Left renal cortex interstitium (tissue), 4 donors: ENCODE results near the gene CLMN. TPM values are rescaled to one million over a fixed set of nuclear protein-coding genes. Genes with fewer than 3 reads are reported as not detected.

ENCODE experiments used
- DNase-seq, 4 donors: peaks; one replicate each; pipeline ENCODE4 v3.0.0-alpha.2; 2013; ENCODE audit warnings: low read depth in 4 of 4, low spot score in 2 of 4, missing footprints in 1 of 4
- polyA plus RNA-seq, 4 donors: library from polyadenylated mRNA; unstranded; fragments of 120-200 nt; gene quantifications; one replicate each; pipeline ENCODE4 v1.2.1, GENCODE V29; 2013; ENCODE audit not compliant: insufficient read length in 4 of 4

The CLMN gene
- polyA plus RNA-seq, 4 donors: 19.0 to 38.5 (median 27.0) TPM

GRCh38 chr14:95264271-95264973, 55.3 kb downstream of the CLMN start:
- DNase-seq: no peak

DNA sequence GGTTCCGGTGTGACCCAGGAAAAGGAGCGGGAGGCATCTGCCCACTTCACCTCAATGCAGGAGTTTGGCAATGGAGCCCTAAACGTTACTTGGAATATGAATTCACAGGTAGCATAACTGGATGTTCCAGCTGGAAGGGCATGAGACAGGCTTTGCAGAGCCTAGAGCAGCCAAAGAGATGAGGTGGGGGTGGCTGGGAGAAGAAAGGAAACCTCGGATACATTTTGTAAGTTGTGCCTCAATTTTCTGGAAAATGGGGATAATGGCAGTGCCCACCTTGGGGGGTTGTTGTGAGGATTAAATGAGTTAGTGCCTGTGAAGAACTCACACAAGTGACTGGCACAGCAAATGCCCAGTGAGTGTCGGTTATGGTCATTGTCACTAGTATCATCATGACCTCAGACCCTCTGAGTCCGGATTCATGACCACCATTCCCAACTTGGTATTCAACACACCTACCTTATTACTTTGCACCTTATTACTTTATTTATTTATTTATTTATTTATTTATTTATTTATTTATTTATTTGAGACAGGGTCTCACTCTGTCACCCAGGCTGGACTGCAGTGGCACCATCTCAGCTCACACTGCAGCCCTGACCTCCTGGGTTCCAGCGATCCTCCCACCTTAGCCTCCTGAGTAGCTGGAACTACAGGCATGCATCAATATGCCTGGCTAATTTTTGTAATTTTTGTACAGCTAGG, 56.0 kb downstream of the CLMN start:
- no peak for DNase-seq

DNA sequence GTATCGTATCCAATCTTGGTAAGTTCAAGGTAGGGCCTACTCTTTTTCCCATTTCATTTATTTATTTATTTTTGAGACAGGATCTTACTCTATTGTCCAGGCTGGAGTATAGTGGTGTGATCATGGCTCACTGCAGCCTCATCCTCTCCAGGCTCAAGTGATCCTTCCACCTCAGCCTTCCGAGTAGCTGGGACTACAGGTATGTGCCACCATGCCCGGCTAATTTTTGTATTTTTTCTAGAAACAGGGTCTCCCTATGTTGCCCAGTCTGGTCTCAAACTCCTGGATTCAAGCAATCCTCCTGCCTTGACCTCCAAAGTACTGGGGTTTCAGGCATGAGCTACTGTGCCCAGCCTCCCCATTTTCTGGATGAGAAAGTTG, 57.2 kb downstream of the CLMN start:
- no peak for DNase-seq

GRCh38 chr14:95261616-95262510, 57.8 kb downstream of the CLMN start:
- DNase-seq: no peak

GRCh38 chr14:95260537-95261361, 59.0 kb downstream of the CLMN start:
- DNase-seq: no peak

GRCh38 chr14:95258754-95259593, 60.7 kb downstream of the CLMN start:
- no peak for DNase-seq

DNA sequence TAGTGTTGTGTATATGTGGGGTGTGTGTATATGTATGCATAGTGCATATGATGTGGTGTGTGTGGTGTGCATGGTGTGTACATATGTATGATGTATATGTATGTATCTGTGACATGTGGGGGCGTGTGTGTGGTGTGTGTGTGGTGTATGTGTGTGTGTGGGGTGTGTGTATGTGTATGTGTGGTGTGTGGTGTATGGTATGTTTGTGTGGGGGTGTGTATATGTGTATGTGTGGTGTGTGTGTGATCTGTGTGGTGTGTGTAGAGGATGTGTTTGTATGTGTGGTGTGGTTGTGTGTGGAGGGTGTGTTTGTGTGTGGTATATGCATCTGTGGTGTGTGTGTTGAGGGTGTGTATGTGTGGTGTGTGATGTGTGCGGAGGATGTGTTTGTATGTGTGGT, 61.6 kb downstream of the CLMN start:
- no peak for DNase-seq

DNA sequence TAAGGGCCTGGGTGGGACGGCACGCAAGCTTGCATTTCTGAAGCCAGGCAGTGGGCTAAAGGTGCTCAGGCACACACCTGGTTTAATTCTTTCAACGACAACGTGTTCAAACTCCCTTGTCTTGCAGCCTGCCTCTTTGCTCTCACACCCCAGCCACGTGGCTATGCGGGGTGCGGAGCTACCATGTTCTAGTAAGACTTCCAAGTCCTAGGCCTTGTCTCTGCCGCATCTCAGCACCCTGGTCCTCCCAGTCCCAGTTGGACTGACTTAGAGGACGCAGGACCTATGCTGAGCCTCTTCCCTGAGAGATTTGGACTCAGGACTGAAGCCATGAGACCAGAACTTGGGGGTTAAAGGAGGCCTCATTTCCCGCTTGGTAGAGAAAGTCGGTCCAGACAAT, 62.2 kb downstream of the CLMN start:
- no peak for DNase-seq

- no peak for DNase-seq
Observed at GRCh38 chr14:95256776-95257060, 63.0 kb downstream of the CLMN start.

DNA sequence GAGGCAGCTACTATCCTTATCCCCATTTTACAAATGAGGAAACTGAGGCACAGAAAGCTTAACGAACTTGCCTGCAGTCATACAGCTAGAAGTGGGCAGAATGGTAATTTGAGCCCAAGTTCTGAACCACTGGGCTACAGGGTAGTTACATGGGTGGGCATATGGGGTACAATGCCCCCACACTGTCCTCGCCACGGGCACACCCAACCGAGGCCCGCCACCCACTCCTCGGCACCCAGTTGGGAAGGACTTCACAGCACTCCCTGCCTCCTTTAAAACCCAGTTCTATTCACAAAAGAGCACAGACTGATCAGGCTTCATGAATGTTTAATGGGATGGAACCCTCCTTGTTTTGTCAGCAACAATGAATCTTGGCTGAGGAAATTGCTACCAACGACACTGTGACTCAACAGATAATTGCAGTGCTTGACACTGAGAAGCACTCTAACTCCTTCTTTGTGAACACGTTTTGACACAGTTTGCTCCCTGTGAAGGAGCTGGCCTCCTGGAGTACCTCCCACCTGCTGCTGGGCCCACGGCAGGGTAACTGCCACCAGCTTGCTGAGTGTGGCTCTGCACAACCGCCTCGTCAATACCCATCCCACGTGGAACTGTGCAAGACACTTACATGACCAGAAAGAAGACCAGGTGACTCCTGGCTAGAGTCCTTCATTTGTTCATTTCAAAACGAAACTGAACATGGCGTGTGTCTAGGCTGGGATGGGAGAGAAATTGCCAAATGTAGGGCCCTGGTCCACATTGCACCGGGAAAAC, 63.5 kb downstream of the CLMN start:
- peak in 1 of 4 donors; percentile 54 for DNase-seq

- peak in 1 of 4 donors; percentile 75 for DNase-seq
Observed at GRCh38 chr14:95255487-95255886, 64.2 kb downstream of the CLMN start.

GRCh38 chr14:95255013-95255412, 64.7 kb downstream of the CLMN start:
- no peak for DNase-seq

- DNase-seq: no peak
Observed at GRCh38 chr14:95254288-95254687, 65.4 kb downstream of the CLMN start.

DNA sequence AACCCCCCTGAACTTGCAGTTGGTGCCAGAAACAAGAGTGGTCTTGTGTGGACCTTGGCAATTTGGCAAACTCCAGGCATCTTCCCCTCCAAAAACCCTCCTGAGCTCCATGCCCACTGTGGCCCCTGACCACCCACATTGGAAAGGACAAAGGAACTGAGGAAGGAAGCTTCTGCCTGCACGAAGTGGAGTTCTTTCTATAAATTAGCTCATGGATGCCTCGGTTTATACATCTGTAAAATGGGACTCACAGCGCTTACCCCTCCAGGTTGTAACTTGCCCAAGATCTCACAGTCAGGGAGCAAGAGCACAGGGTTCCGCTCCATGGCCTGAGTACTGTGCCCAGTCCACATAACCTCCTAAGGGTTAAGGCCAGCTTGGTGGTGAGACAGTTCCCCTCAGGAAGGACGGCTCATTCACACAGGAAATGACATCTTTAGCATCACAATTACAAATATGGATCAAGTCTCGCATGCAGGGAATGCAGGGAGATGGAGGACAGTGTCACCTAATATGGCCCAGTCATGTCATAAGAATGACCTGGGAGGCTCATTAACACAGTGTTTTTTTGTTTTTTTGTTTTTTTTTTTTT, 66.6 kb downstream of the CLMN start:
- no peak for DNase-seq

DNA sequence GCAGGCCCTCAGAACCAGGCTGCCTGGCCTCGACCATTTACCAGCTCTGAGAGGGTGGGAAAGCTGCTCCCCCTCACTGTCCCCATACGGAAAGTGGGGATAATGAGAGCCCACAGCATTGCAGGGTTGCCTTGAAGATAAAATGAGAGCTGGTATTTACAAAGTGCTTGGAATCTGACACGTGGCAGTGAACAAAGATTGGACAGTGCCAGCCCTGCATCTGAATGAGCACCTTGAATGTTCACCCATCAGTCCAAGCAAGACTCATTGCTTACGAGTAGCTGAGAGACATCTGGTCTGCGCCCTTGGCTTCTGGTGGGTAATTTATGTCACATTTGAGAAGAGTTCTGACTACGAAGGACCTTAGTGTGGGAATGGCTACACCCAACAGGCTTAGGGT, 67.5 kb downstream of the CLMN start:
- no peak for DNase-seq

GRCh38 chr14:95250936-95251335, 68.8 kb downstream of the CLMN start:
- DNase-seq: no peak

- DNase-seq: no peak
Observed at GRCh38 chr14:95250140-95250769, 69.5 kb downstream of the CLMN start.

GRCh38 chr14:95248432-95248831, 71.3 kb downstream of the CLMN start:
- no peak for DNase-seq
